Islet precursor cell (in vitro differentiated cells): ENCODE data around the gene MAT2A.
A peak's percentile ranks its signal among the peaks of the same experiment; 100 is the strongest.
"Not testable (repeated sequence)": the region's sequence is repeated elsewhere in the genome, so short reads cannot be mapped to it uniquely, and the experiment has no call there.

Experiments
- DNase-seq: peaks from one replicate; pipeline ENCODE4 v3.0.0-alpha.2; 2018

Gene MAT2A

DNA sequence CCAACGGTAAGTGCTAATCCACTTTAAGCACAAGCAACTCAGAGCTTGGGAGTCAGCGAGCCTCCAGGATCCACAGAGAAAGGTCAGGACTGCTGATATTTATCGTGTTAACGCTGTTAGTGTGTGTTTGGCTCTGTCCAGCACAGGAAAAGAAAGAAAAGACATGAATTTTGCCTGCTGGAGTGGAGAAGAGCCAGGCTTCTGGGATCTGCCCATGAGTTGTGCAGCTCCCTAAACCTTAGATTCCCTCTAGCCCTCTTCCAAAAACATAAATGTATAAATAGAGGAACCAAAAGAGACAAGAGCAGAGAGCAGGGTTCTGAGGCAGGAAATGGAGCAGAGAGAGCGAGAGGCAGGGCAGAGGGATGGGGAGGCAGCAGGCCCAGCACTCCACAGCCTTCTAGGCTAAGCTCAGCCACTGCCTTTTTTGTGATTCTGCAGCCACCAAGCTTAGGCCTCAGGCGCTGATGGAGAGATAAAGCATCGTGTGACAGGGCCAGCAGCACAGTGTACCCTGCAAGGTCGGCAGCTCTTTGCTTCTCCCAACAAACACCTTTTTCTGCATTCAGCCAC lies 14.5 kb upstream of the MAT2A start:
- DNase-seq = peak; percentile 91

DNA sequence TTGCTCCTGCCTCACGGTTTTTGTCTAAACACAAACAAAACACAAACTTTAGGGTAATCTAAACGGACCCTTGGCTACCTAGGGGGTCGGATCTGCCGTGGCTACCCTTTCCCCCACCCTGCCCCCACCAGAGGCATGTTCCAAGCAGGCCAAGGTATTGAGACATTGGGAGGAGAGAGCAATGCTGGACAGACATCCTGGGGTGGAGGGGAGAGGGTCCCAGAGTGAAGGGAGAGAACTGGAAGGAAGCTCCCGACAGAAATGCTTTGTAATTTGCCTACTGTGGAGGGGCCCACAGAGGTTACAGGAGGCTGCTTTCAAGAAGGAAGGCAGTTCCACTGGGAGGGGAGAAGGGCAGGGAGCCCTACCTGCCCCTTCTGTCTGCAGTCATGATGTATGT lies 13.9 kb upstream of the MAT2A start:
- no peak for DNase-seq

DNA sequence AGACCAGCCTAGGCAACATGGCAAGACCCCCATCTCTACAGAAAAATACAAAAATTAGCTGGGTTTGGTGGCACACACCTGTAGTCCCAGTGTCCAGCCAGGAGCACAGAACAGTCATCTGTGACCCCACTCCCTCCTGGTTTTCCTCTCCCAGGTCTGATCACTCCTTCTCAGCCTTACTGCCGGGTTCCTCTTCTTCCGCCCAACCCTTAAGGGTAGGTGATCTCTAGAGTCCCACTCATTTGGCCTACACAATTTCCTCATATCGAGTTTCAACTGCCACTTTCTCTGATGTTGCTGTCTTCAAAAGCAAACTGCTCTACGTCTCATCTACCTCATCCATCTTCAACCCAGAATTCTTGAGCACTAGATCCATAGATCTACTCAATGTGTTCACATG lies 13.4 kb upstream of the MAT2A start:
- no peak for DNase-seq

DNA sequence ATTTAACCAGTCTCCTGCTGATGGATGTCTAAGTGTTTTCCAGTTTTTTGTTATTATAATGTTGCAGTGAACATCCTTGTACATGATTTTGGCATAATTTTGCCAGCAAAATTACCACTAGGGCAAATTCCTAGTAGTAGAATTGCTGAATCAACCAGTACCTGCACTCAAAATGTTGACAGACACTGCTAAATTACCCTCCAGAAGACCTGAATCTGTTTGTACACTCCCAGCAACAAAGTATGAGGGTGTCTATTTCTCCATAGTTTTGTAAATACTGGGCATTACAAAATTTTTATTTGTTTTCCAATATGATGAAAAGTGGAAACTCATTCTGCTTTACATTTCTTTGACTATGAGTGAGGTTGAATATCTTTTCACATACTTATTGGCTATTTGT lies 11.2 kb upstream of the MAT2A start:
- DNase-seq = no peak

DNA sequence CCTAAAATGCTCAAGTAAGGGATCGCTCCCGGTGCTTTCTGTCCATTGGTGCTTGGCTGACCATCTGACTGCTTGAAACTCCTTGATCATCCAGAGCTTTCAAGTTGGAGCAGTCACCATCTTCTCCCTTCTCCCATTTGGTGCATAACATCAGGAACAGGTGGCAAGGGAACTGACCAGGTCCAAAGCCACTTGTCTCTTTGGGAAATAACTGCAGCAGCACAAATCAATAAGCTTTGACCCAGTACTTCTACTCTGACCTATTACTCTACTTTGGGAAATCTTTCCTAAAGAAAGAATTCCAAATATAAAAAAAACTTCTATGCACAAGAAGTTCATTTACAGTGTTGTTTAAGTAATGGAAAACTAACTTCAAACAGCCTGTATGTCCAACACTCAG lies 10.6 kb upstream of the MAT2A start:
- no peak for DNase-seq

DNA sequence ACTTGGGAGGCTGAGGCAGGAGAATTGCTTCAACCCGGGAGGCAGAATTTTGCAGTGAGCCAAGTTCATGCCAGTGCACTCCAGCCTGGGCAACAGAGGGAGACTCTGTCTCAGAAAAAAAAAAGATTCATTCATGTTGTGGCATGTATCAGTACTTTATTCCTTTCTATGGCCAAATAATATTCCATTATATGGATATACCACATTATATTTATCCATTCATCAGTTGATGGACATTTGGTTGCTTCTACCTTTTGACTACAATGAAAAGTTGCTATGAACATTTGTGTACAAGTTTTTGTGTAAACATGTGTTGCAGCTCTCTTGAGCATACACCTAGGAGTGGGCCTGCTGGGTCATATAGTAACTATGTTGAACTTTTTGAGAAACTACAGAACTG lies 9.2 kb upstream of the MAT2A start:
- DNase-seq = no peak

DNA sequence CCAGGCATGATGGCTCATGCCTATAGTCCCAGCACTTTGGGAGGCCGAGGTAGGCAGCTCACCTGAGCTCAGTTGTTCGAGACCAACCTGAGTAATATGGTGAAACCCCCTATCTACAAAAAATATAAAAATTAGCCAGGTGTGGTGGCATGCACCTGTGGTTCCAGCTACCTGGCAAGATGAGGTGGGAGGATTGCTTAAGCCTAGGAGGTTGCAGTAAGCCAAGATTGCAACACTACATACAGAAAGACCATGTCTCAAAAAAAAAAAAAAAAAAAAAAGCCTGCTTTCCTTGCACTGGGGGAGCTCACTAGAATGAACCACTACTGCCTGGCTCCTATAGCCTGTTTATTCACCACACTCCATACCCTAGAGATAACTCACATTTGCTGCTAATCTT lies 7.4 kb upstream of the MAT2A start:
- DNase-seq = no peak

DNA sequence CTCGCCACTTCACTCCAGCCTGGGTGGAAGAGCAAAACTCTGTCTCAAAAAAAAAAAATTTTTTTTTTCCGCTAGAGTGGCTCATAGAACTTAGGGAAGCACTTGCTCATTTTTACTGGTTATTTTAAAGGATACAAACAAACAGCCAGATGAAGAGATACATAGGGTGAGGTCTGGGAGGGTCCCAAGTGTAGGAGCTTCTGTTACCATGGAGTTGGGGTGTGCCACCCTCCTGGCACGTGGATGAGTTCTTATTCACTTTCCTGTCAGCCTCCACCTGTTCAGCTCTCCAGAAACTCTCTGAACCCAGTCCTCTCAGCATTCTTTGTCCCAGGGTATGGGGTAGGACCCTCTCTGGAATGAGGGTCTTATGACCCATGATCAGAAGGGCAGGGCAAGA lies 4.9 kb upstream of the MAT2A start:
- no peak for DNase-seq

DNA sequence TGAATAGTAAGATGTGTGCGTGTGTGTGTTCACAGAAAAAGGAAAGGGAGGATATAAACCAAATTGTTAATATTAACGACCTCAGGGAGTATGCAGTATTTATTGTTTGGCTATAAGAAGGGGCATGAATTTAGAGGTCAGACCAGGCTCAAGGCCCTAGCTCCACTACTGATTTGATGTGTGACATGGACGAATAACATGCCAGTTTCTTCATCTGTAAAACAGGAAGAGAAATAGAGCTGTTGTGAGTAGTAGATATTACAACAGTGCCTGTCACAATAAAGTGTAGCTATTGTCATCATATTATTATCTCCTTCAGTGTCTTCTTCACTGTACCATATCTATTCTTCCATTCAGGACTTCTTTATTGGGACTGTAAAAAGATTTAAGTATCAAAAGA lies 4.1 kb upstream of the MAT2A start:
- DNase-seq = no peak

DNA sequence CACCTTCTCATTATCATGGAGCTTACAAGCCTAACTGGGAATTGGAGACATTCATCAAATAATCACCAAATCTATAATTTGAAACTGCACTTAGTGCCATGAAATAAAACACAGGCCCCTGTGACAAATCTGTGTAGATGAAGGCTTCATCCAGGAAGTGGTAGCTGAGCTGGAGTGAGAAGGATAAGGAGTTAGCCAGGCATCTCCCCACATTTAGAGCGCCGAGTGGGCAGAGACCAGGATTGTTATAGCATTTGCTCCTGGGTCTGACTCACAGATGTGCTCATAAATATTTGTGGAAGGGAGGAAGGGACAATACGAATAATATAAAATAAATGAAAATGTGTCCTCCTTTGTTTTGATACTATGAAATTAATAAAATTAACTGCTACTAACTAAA lies 2.5 kb upstream of the MAT2A start:
- DNase-seq = no peak

DNA sequence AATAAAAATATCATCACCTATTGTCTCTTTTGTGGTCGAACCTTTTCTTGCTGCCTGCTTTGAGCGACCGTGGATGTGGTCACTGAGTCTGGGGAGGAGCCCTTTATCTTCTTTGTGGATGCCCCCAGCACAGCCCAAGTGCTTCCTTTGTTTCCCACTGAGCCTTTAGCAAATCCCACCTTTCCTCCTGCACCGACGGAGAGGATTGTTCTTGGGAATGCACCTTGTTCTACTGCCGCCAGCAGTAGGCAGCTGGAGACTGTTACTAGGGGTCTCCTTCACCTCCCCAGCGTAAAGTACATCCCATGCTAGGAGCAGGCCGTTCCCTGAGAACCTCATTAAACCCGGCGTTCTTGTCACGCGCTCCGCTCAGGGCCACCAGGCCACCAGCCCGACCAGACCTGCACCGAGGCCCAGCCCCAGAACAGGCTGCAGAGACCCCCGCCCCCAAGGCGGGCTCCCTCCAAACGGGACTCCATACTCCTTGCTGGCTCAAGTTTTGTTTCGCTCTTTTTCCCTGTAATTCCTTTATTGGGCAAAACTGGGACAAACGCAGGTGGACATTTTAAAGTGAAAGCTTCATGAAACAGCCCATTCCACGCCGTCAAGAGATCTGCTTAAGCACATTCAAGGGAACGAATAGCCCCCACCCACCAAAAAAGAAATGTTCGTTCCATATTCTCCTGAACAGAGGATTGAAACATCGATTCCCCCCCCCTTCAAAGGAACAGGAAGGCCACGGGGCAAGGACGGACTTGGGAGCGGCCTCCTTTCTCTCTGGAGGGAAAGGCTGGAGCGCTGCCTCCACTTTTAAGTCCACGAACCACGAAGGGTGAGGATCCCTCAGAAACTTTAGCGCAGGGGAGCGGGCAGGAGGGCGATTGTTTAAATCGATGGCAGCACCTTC lies 1.1 kb upstream of the MAT2A start:
- DNase-seq = peak; percentile 86

DNA sequence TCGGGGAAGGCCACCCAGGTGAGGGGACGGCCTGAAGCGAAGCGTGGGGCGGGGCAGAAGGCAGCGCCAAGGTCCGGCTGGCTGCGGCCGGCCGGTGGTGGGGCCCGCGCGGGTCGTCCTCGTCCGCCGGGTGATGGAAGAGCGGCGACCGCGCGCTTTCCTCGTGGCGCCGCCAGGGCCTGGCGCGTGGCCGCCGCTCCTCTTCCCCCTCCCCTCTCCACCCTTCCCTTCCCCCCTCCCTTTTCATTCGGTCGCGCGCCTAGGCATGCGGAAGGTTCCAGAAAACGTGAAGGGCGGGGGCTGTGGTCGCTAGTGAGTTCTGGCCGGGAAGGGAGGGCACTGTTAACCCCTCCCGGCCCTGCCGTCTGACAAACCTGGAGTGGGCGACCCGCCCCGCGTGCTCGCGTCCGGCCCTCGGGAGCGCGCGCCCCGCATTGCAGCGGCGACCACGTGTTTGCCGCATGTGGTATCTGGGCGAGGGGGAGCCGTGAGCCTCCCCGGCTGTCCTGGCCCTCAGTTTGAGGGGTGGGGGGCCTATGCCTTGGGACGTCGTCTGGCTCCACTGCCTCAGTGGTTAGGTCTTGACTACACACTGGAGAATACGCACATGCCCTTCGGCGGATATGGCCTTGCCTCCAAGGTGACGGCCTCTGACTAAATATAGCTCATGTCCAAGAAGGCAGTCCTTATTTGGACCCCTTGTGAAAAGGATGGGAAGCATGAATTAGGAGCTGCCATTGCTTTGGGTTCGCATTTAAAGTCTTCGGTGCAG lies 579 bp downstream of the MAT2A start:
- peak; percentile 70 for DNase-seq

DNA sequence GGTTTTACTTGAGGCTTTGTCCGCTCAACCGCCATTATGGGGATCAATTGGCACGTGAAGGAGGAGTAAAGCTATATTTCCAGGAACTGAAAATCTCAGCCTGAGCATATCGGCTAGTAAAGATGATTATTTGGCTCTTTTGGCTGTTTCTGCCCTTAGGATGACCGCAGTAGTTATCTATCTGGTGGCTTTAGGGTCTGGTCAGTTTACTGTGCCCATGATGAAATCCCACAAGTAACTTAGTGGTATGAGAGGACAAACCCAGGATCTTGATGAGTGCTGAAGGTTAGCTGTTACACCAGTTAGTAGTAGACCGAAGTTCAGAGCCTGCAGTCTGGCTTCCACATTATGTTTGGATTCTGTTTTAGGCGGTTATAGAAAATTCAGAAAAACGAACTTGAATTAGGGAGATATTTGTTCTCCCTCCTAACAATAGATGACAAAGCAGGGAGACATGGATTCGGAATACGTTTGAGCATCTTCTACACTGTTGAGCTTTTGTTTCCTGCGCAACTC lies 1.2 kb downstream of the MAT2A start:
- DNase-seq = no peak

DNA sequence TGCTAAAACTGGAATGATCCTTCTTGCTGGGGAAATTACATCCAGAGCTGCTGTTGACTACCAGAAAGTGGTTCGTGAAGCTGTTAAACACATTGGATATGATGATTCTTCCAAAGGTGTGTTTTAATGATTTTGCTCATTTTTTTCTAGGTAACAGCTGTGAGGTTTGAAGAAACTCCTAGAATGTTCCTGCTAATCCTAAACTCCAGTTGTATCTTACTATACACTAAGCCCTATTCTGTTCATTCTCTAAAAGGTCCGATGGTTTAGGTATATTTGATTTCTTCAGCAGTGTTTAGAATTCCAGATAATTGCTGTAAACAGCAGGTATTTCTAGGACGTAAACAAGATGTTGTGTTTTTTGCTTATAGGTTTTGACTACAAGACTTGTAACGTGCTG lies 2.3 kb downstream of the MAT2A start:
- DNase-seq = no peak

DNA sequence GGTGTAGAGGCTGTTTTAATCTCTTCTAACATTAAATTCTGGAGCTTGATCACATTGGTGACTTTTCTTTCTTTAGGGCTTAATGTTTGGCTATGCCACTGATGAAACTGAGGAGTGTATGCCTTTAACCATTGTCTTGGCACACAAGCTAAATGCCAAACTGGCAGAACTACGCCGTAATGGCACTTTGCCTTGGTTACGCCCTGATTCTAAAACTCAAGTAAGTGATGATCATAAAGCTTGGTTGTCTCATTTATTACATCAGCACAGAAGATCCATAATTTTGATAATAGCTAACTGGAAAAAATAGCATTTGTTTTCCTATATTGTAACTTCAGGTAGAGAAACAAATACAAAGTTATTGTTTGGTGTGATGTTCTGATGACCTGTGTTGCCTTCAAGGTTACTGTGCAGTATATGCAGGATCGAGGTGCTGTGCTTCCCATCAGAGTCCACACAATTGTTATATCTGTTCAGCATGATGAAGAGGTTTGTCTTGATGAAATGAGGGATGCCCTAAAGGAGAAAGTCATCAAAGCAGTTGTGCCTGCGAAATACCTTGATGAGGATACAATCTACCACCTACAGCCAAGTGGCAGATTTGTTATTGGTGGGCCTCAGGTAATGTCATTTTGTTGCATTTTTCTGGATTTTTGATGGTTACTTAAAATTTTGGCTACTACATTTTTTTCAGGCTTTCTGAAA lies 2.9 kb downstream of the MAT2A start:
- no peak for DNase-seq

DNA sequence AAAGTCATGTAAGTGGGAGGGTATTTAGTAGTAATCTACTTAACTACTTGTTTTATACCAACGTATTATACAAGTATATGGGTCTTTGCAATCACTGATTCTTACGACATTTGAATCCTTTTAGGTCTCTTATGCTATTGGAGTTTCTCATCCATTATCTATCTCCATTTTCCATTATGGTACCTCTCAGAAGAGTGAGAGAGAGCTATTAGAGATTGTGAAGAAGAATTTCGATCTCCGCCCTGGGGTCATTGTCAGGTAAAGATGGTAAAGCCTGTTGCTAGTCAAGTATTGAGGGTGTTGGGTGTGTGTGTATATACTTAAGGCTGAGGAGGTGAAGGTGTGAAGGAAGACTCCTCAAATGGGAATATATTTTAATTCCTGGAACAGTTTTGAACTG lies 3.8 kb downstream of the MAT2A start:
- DNase-seq = no peak

DNA sequence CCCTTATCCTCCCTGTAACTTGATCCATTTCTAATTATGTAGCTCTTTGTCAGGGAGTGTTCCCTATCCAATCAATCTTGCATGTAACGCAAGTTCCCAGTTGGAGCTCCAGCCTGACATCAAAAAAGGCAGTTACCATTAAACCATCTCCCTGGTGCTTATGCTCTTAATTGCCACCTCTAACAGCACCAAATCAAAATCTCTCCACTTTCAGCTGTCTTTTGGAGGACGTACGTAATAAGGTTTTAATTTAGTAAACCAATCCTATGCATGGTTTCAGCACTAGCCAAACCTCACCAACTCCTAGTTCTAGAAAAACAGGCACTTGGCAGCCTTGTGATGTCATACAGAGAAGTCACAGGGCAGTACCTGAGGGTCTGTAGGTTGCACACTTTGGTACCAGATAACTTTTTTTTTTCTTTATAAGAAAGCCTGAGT lies 5.3 kb downstream of the MAT2A start:
- not testable (repeated sequence) for DNase-seq

DNA sequence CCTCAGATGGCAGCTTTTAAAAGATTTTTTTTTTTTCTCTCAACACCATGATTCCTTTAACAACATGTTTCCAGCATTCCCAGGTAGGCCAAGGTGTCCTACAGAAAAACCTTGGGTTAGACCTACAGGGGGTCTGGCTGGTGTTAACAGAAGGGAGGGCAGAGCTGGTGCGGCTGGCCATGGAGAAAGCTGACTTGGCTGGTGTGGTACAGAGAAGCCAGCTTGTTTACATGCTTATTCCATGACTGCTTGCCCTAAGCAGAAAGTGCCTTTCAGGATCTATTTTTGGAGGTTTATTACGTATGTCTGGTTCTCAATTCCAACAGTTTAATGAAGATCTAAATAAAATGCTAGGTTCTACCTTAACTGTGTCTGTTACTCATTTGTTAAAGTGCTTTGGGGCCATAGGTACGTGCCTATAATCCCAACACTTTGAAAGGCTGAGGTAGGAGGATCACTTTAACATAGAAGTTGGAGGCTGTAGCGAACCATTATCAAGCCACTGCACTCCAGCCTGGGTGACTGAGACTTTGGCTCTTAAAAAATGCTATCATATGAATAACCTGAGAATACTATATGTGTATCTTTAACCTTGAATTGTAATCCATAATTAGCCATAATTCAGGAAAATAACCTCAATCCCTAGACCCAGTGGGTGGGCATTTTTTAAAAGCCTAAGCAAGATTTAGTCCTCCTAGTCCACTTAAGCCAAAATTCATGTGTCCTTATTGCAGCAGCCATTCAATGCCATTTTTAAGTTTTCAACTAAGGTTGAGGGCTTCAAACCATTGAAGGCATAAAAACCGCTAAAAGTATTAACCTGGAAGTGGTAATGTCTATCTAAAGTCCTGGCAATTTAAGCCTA lies 6.2 kb downstream of the MAT2A start:
- not testable (repeated sequence) for DNase-seq

DNA sequence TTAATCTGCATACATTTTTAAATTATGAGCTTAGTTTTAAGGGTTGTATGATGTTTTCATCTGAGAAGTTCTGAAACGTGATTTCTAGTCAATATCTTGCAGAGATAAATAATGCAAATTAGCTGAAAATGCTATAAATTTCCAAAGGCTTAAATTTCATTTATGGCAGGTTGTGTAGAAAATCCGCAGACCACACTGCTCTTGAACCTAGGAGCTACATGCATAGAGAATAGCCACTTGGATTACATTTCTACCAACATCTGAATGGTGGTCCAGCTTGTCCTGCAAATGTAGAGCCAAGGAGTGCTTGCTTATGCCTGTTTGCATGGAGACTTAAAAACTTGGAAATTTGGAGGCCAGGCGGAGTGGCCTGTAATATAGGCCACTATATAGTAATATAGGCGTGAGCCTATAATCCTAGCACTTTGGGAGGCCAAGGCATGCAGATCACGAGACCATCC lies 6.8 kb downstream of the MAT2A start:
- no peak for DNase-seq

DNA sequence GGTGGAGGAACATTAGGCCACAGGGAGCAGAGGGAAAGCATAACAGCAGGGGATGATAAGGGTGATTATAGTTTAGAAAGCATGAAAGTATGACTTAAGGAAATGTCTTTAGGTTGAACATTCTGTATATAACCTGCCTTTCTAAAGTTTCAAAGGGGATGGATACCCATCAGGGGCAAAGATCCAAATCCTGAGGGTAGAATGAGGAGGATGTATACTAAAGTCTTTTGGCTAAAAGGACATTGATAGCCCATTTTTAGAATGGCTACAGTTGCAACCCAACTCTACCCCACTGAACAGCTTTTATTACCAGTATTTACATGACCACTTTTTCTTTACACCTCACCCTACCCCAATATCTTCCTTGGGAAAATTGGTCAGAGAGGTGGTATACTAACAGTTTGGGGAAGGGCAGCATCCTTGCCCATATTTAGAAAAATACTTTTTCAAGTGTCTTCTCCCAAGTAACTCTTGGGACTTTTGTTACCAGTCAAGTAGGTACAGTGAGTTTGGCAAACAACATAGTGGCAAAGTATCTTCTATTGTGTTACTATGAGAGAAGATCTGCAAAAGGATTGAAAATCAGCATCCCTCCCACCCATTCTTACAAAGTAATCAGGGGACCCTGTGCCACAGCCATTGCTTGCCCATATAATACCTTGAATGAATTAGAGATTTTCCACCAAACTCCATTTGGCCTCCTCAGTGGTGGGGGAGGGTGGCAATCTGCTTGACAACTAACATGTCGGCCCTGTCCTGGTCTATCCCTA lies 8.3 kb downstream of the MAT2A start:
- no peak for DNase-seq
